Measurements from ENCODE around the gene DNAJA3. TPM values are rescaled to one million over a fixed set of nuclear protein-coding genes. Genes with fewer than 3 reads are reported as not detected.

DNAJA3 gene
- total and polyA plus RNA-seq, 3 donors from 2014 or later: 56.0 to 88.3 (median 80.2) TPM

DNA sequence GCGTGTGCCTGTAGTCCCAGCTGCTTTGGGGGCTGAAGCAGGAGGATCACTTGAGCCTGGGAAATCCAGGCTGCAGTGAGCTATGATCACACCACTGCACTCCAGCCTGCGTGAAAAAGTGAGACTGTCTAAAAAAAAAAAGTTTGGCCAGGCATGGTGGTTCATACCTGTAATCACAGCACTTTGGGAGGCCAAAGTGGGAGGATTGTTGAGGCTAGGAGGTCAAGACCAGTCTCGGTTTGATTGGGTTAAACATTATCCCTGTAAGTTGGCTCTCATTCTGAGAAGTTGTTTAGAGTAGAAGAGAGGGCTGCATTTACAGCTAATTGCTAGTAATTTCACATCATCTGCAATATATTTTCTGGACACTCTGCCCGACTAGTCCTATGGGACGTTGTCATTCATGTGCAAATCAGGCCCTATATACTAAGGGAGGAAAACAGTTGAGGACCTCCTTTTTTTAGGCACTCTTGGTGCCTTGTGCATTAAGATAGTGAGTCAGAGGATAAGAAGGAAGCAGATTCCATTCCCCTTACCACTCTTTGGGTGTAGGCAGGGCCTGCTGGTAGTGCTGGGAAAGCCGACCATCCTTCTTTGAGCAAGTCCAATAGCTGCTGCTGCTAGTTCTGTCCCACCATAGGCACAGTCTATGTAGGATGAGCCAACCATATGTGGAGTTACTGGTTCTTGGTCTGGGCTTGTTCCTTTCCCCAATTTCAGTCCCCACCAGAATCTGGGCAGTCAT is 69.2 kb downstream of the DNAJA3 start:
- intact Hi-C loops (cut with DNase I; ENCODE audit: low total_unique reads): no loop called here
- Histone ChIP-seq H3K4me3 (no peak overlapping the region), H3K27me3 (no peaks in the 10 kb centered on the region), H3K4me1 (no peaks in the 10 kb centered on the region), H3K9me3 (no peaks in the 10 kb centered on the region), H3K27ac (no peak overlapping the region), H3K36me3 (ENCODE audit: low read depth, missing control alignments) (no peaks in the 10 kb centered on the region)
- DNase-seq: no peak
- TF ChIP-seq POLR2A (IDR thresholded peaks at IDR 0.05): no peak
- TF ChIP-seq, protein P1, sequence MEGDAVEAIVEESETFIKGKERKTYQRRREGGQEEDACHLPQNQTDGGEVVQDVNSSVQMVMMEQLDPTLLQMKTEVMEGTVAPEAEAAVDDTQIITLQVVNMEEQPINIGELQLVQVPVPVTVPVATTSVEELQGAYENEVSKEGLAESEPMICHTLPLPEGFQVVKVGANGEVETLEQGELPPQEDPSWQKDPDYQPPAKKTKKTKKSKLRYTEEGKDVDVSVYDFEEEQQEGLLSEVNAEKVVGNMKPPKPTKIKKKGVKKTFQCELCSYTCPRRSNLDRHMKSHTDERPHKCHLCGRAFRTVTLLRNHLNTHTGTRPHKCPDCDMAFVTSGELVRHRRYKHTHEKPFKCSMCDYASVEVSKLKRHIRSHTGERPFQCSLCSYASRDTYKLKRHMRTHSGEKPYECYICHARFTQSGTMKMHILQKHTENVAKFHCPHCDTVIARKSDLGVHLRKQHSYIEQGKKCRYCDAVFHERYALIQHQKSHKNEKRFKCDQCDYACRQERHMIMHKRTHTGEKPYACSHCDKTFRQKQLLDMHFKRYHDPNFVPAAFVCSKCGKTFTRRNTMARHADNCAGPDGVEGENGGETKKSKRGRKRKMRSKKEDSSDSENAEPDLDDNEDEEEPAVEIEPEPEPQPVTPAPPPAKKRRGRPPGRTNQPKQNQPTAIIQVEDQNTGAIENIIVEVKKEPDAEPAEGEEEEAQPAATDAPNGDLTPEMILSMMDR (IDR thresholded peaks at IDR 0.05): no peak
- WGBS, 2 donors: 94 to 95% methylated on average over 6 of the region's 6 CpGs

DNA sequence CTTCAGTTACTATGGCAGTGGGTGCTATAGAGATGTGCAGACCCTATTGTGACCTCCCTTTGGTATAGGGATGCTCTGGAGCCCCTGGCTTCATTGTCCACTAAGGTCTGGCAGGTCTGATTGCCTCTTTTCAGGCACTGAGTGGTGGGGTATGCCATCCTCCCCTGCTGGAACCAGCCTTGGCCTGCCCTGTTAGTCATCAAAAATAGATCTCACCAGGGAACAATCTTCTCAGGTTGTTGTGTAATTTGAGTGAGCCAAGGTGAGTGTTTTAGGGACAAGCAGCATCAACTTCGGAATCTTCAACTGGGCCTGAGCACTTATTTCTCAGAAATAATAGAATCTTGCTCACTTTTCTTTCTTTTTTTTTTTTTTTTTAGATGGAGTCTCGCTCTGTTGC is 70.1 kb downstream of the DNAJA3 start:
- no peak for DNase-seq
- peaks cover 3% of the 10 kb centered on the region for H3K4me1 ChIP-seq
- intact Hi-C loops (cut with DNase I; ENCODE audit: low total_unique reads): no loop called here
- no peaks in the 10 kb centered on the region for H3K36me3 ChIP-seq (ENCODE audit: low read depth, missing control alignments)
- TF ChIP-seq, protein P1 (IDR thresholded peaks at IDR 0.05): no peak
- no peak for TF ChIP-seq POLR2A (IDR thresholded peaks at IDR 0.05)
- no peak overlapping the region for H3K27ac ChIP-seq
- H3K27me3 ChIP-seq: no peaks in the 10 kb centered on the region
- no peak overlapping the region for H3K4me3 ChIP-seq
- WGBS, 2 donors: 92 to 94% methylated on average over 2 of the region's 2 CpGs
- no peaks in the 10 kb centered on the region for H3K9me3 ChIP-seq

DNA sequence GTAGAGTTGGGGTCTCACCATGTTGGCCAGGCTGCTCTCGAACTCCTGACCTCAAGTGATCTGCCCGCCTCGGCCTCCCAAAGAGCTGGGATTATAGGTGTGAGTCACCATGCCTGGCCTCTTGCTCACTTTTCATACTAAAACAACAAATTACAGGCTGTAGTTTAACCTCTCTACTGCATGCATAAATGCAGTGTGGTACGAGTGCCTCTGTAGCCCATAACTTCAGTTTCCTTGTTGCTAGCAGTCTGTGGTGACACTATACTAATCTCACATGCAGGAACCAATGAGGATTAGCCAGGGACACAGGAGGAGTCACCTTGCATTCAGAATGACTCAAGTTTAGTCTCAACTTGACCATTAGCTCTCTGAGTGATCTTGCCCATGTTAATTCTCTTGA is 70.6 kb downstream of the DNAJA3 start:
- H3K4me3 ChIP-seq: no peak overlapping the region
- TF ChIP-seq POLR2A (IDR thresholded peaks at IDR 0.05): no peak
- TF ChIP-seq, protein P1 (IDR thresholded peaks at IDR 0.05): no peak
- H3K4me1 ChIP-seq: peaks cover 3% of the 10 kb centered on the region
- intact Hi-C loops (cut with DNase I; ENCODE audit: low total_unique reads): no loop called here
- H3K27ac ChIP-seq: no peak overlapping the region
- no peak for DNase-seq
- H3K27me3 ChIP-seq: no peaks in the 10 kb centered on the region
- H3K9me3 ChIP-seq: no peaks in the 10 kb centered on the region
- no peaks in the 10 kb centered on the region for H3K36me3 ChIP-seq (ENCODE audit: low read depth, missing control alignments)
- WGBS, 2 donors: 95% methylated on average over 4 of the region's 4 CpGs

DNA sequence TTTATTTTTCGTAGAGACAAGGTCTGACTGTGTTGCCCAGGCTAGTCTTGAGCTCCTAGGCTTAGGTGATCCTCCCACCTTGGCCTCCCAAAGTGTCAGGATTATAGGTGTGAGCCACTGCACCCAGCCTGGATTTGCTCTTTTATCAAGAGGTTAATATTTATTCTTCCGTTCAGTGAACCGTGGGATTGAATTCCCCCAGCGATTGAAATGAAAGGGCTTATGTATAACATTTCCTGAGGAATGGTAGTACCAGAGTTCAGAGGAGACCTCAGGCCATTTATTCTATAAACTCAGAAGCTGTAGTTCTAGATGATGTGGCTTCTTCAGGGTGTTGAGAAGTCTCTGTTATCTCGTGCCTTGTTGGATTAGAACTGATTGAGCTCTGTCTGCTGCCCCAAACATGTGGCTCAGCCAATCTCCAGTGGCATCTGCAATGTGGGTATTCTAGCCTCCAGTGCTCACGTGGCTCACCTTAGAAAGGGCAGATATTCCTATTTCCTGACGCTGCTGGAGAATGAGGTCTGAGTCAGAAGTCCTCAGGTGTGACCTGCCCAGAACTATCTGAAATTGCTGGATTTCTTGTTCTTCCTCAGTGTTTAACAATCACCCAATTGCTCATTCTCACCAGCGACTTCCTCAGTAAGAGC is 73.0 kb downstream of the DNAJA3 start:
- no peaks in the 10 kb centered on the region for H3K9me3 ChIP-seq
- no peak for DNase-seq
- H3K36me3 ChIP-seq (ENCODE audit: low read depth, missing control alignments): no peaks in the 10 kb centered on the region
- TF ChIP-seq, protein P1 (IDR thresholded peaks at IDR 0.05): no peak
- TF ChIP-seq POLR2A (IDR thresholded peaks at IDR 0.05): no peak
- intact Hi-C loops (cut with DNase I; ENCODE audit: low total_unique reads): no loop called here
- peaks cover 3% of the 10 kb centered on the region for H3K4me1 ChIP-seq
- no peak overlapping the region for H3K27ac ChIP-seq
- H3K27me3 ChIP-seq: no peaks in the 10 kb centered on the region
- no peak overlapping the region for H3K4me3 ChIP-seq
- 88% methylated on average over 8 of the region's 8 CpGs for WGBS, 2 donors

Measured in testis (tissue), 3 donors.